GM19238 (cell line): Measurements from ENCODE around the gene NCAPG2.
"Not testable (repeated sequence)": the region's sequence is repeated elsewhere in the genome, so short reads cannot be mapped to it uniquely, and the experiment has no call there.

Experiments used
- DNase-seq: peaks from one replicate; pipeline ENCODE4 v3.0.0; 2011; ENCODE audit warnings: low spot score; ENCODE audit not compliant: insufficient read length

NCAPG2 gene

DNA sequence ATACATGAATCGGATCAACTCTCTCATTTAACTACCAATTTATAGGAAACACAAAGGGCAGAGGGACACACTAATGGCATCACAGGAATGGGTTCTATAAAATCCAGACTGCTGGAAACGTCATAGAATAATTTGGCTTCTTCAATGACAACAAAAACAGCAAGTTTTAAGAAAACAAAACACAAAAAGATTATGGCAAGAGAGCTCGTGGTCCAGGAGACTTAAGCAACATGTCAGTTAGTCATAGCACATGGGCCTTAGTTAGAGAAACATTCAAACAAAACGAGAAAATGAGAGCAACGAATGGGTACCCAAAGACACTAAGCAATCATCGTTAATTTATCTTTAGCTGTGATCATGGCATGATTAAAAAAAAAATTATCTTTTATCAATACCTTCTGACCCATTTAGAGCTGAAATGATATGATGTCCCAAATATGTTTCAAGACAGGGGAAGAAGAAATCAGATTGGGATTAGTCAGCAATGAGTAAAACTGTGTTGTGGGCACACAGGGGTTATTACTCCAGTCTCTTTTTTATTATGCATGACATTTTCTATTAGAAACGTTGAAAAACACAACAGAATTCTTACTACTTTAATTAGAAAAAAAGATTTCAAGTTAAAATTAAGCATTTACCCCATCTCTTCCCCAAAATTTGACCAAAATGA lies 28.3 kb downstream of the NCAPG2 start:
- DNase-seq, result no peak

DNA sequence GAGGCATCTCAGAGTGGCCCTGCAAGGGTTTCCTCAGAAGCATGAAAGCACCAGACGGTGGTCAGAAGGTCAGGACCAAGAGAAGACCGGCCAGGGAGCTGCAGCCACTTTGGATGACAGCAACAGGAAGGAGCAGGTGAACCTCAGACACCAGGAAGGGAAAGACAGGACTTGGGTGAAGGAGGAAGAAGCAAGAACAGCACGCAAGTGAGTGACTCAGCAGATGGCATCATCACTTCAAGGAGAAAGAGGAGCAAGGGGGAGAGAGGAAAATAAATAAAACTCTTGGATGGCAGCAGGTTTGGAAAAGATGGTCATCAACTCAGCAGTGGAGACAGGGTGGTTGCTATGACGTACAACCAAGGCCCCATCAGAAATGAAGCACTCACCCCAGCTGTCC lies 31.6 kb downstream of the NCAPG2 start:
- no peak for DNase-seq

DNA sequence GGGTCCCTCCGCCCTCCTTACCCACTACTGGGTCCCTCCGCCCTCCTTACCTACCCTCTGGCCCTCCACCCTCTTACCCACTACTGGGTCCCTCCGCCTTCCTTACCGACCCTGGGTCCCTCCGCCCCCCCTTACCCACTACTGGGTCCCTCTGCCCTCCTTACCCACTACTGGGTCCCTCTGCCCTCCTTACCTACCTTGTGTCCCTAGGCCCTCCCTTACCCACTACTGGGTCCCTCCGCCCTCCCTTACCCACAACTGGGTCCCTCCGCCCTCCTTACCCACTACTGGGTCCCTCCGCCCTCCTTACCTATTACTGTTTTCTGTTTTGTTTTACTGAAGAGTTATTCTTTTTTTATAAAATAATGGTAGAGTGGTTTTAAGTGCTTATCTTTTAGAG lies 36.5 kb downstream of the NCAPG2 start:
- DNase-seq, result not testable (repeated sequence)

DNA sequence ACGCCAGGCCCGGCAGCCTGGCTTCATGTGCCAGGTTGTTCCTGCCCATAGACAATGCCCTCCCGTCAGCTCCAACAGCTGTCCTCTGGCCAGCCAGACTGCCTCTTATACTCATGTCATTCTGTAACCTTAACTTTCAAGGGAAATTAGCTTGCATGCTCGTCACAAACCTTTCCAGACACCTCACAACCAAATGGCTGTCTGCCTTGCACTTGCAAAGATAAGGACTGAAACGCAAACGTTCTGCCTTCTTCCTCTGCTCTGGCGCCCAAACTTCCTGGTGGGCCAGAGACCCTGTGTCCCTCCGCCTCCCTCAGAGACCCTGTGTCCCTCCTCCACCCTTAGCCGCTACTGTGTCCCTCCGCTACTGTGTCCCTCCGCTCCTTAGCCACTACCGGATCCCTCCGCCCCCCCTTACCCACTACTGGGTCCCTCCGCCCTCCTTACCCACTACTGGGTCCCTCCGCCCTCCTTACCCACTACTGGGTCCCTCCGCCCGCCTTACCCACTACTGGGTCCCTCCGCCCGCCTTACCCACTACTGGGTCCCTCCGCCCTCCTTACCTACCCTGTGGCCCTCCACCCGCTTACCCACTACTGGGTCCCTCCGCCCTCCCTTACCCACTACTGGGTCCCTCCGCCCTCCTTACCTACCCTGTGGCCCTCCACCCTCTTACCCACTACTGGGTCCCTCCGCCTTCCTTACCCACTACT lies 37.5 kb downstream of the NCAPG2 start:
- not testable (repeated sequence) for DNase-seq

DNA sequence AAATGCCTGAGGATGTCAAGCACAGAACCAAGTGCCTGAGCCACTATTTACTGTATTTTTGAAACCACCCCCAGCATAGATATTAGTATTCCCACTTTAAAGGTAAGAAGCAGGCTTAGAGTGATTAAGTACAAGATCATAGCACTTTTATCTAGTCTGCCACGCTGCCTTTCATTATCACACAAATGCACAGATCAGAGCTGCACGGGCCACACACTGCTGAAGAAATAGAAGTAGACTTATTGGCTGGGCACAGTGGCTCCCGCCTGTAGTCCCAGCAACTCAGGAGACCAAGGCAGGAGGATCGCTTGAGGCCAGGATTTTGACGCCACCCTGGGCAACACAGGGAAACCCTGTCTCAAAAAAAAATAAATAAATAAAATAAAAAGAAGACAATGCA lies 38.2 kb downstream of the NCAPG2 start:
- no peak for DNase-seq

DNA sequence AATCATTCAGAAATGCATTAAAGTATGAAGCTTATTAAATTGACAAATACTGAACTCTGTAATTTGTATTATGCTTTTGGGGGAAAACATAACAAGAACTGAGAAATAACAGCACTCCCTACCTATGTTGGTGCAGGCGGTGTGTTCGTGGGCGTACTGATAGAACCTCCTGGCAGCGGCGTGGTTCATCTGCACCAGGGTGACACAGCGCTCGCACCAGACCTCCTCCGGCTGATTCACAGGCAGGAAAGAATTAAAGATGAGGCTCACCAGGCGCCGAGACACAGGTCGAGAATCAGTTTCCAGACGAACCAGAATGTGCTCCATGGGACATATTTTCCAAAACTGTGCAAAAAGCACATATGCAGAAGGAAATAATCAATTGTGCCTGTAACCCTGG lies 40.2 kb downstream of the NCAPG2 start:
- no peak for DNase-seq

DNA sequence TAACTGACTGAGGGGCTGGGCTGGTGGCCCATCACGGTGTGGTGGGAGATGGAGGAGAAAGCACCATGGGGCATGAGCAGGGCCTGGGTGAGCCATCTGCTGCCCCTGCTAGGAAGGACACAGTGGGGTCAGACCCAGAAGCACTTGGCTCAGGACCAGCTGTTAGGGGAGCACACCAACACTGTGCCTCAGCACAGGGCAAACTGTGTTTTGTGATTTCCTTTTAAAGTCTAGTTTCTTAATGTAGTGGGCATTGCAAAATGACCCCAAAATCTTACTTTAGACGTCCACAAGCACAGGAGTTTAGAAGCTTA lies 41.2 kb downstream of the NCAPG2 start:
- no peak for DNase-seq

DNA sequence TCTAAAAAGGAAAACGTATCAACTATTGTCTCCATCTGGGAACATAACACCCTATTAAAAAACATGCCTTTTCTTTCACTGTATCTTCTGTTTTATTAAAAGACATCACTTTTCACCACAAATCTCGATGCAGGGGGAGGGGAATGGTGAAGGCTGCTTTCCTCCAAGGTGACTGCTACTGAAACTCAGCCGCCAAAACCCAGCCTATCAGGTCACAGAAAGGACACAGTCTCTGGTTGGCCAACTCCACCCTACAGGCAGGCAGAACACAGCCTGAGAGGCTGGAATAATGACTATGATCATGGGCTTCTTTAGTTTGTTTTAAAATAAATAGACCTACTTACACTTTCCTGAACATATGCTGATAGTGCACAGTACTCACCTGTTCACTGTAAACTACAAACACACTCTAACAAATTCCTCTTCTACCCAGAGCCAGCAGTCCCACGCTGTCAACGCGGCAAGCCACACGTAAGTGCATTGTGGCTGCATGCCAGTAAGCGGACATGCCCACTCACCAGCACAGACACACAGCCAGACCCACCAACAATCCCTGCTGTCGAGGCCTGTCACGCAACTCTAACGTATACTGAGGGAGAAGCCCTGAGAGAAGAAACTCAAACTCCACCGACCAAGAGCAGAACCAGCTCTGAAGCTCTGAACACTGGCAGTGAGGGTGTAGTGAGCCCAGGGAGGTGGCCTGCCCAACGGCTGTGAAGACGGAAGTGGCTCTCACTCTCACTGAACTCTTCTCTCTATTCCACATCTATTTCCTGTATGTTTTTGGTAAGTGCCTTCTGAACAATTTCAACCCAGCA lies 41.8 kb downstream of the NCAPG2 start:
- no peak for DNase-seq

DNA sequence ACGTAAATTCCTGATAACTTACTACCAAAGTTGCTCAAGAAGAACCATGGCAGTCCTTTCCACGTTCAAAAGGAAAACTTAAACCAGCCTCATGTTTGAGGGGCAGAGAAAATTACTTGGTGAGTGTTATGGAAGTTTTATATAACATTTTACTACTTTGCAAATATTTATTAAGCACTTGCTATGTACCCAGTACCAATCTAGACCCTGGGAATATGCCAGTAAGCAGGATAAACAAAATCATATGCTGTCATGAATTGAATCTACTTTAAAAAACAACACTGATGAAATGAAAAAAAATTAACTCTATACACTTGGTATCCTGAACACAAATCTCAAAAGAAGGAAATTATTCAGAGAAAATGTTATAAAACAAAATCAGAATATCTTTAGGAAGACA lies 46.1 kb downstream of the NCAPG2 start:
- no peak for DNase-seq

DNA sequence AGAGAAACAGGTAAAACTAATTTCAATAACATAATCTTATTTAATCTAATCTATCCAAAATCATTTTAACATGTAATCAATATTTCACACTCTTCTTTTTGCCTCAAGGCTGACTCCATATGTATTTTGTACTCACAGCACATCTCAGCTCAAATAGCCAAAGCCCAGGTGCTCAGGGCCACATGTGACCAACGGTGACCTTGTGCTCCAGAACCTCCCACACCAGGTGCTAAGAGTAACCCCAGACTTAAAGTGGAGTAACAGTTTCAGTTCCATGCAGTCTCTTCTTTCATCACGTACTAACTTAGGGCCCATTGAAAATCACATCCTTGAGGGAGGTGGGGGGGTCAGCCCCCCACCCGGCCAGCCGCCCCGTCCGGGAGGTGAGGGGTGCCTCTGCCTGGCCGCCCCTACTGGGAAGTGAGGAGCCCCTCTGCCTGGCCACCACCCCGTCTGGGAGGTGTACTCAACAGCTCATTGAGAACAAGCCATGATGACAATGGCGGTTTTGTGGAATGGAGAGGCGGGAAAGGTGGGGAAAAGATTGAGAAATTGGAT lies 47.3 kb downstream of the NCAPG2 start:
- DNase-seq, result no peak

DNA sequence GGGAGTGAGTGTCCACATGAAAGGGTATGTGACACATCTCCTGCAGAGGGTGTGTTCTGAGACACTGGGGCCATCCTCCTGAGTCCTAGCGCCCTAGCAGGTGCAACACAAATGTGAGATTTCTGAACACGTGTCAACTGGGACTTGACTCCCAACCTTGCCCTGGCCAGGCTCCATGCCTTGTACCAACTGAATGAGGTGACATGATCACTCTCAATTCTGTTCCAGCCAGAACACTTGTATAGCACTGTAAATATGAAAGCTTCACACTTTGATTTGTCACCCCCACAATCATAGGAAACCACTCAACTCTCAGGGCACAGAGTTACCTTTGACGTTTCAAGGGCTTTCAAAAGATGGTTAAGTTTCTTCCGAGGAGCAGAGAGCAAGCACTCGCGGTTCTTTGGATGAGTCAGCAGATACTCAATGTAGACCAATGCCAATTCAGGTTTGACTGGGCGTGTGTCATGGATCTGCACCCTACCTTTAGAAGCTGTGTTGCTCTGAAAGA lies 48.6 kb downstream of the NCAPG2 start:
- peak; percentile 59 for DNase-seq

DNA sequence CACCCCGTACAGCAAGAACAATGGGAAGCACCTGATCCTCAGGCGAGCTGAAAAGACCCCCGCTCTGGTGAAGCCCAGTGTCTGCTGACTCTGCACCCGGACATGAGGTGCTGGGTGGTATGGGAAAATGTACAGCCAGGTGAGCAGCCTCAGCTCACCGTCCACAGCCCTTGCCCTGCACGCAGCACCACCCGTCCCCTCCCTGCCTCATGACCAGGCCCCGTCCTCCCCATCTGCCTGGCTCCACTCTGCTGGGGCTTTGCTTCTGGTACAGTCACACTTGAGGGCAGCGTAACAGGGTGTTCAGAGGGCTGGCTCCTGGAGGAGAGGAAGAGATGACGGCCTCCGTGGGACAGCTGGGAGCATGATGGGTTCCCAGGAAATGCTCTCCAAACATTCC lies 49.1 kb downstream of the NCAPG2 start:
- DNase-seq, result no peak

DNA sequence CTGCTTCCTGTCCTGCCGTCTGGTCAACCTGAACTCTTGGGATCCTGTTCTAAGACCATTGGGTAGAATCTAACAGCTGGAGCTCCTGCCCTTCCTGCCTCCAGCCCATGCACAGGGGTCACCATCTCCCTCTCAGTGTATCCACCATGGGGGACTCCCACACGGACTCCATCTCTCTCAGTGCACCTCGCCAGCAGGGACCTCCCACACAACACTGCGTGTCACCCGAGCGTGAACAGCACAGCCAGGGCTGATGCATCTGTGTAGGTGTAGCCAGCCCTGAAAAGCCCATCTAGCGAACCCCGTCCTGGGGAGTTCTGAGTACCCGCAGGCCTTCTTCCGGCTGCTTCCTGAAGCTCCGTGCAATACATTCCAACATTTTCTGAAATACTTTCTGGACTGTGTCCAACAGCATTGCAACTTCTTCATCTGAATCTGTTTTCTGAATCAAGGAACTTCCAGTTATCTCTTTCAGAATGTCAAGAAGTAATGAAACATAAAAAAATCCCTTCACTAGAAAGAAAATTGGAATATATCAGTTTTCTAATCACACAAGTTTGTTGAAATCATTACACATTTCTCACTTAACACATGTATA lies 52.5 kb downstream of the NCAPG2 start:
- no peak for DNase-seq

DNA sequence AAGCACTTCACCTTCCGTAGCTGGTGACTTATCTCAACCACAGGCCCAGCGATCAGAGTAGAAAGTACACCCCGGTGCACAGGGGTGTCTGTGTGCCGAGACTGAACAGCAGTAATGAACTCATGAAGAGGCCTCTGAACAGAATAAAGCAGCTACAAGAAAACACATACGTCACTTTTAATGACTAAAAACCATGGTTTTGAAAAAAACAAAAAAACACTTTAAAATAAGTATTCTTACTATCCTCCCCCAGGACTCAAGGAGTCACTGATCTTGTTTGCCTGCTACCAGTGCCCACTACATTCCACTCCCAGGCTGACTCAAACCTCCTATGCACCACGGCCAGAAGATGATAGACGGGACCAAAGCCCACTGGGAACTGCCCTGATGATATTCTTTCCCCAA lies 53.8 kb downstream of the NCAPG2 start:
- DNase-seq, result no peak

DNA sequence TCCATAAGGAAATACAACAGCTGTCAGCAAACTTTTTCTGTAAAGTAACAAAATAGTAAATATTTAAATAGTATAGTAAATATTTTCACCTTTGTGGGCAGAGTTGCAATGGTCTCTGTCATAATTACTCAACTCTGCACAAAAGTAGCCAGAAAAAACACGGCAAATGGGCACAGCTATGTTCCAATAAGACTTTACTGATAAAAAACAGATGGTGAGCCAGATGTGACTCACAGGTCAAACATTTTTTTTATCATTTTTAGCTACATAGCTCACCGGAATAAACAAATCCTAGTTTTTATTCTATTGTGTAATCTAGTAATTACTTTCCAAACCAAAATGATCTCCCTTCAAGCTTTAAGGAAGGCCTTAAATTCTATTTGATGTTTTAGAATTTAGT lies 55.3 kb downstream of the NCAPG2 start:
- DNase-seq, result no peak

DNA sequence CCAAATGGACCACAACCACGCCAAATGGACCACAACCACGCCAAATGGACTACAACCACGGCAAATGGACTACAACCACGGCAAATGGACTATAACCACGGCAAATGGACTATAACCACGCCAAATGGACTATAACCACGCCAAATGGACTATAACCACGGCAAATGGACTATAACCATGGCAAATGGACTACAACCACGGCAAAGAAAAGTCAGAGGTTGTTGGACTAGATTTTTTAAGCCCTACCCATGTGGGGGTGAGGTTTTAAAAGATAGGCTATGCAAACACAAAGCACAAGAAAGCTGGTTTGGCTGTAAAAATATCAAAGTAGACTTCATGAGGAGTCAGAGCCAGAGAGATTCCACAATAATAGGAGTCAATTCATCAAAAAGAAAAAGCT lies 55.8 kb downstream of the NCAPG2 start:
- no peak for DNase-seq

DNA sequence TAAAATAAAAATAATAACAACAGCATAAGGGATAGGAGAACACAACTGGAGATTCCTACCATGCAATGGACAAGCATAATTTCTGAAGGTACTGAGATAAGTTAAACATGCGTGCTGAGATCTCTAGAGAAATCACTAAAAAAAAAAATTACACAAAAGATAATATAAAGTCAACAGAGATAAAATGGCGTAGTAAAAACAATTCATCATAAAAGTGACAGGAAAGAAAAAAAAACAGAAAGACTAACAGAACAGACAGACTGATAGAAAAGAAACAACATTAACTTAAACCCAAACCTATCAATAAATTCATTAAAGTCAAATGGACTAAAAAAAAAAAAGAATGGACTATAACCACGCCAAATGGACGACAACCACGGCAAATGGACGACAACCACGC lies 56.4 kb downstream of the NCAPG2 start:
- no peak for DNase-seq

DNA sequence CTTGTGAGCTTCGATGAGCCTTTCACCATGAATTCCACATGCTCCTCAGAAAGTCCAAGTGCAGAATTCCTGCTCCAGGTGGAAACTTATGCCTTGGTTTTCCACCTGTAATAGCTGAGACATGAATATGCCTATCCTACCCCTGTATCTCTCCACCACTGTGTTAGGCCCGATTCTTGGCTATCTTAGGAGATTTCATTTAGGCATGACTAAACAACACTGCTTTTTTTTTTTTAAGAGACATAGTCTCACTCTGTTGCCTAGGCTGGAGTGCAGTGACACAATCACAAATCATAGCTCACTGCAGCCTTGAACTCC lies 57.2 kb downstream of the NCAPG2 start:
- no peak for DNase-seq

DNA sequence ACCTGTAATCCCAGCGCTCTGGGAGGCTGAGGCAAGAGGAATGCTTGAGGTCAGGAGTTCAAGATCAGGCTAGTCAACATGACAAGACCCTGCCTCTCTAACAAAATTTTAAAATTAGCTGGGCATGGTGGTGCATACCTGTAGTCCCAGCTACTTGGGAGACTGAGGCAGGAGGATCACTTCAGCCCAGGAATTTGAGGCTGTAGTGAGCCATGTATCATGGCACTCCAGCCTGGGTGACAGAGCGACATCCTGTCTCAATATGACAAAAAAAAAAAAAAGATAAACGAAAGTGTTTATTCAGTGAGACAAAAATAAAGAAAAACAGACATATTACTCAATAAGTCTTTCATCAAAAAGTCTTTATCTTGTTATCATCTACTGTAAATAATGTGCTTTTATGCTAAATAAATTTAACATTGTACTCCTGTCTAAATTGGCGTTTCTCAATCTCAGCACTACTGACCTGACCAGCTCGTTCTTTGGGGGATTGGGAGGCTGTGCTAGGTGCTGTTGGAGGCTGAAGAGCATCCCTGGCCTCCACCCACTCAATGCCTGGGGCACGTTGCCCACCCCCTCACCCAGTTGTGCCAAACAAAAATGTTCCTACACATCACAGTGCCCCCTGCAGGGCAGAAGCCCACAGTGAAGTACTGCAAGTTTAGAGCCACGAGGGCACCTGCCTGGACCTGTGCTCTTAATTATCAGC lies 57.7 kb downstream of the NCAPG2 start:
- DNase-seq, result no peak

DNA sequence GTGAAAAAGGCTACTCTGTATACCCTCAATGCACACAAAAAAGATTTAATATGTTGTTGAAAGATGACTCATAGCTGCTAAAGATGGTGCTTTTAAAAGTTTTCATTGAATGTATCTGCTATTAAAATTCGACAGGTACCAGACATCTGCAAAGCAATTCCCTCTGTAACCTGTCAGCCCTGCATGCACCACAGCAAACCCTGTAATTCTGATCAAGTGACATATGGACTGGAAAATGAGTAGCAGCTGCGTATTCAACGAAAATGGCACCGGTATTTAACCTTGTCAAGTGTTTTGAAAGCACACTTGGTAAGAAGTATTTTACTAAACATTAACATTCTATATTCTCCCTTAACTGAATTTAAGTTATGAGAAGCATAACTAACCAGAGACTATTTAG lies 58.8 kb downstream of the NCAPG2 start:
- no peak for DNase-seq

DNA sequence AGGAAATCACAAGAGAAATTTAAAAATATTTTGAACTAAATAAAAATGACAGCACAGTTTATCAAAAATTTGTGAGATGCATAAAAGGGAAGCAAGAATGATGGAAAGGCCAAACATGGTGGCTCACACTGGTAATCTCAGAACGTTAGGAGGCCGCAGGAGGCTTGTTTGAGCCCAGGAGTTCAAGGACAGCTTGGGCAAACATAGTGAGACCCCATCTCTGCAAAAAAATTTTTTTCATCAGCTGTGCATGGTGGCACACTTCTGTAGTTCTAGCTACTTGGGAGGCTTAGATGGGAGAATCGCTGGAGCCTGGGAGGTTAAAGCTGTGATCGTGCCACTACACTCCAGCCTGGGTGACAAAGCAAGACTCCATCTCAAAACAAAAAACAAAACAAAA lies 62.5 kb downstream of the NCAPG2 start:
- DNase-seq, result no peak
